GM12892 (cell line): ENCODE results near the gene FDX2.

ENCODE experiments used
- POLR2A ChIP-seq: IDR thresholded peaks from 2 replicates; pipeline ENCODE4 v1.6.1; 2011; ENCODE audit warnings: low read depth, low read length, control low read depth
- POLR2AphosphoS5 ChIP-seq: IDR thresholded peaks from 2 replicates; pipeline ENCODE4 v1.6.1; 2011; ENCODE audit warnings: low read depth, low read length, control low read depth

GRCh38 chr19:10338940-10339339 is 23.1 kb upstream of the FDX2 start:
- TF ChIP-seq POLR2A (no peak), POLR2AphosphoS5 (no peak)
